HL-60 (cell line): ENCODE data around the gene APOL2.

Experiments
- DNase-seq, 2 experiments: peaks; one replicate each; pipeline ENCODE4 v3.0.0-alpha.2; 2010 to 2020; ENCODE audit warnings: low read depth in 1 of 2, low spot score in 1 of 2
- H3K27ac ChIP-seq: fragments of 250-450 bp; sonication (Bioruptor Pico); replicated peaks from 2 replicates; pipeline ENCODE4 v1.5.1; 2020; ENCODE audit warnings: mild to moderate bottlenecking, moderate library complexity
- H3K27me3 ChIP-seq: fragments of 250-450 bp; sonication (Bioruptor Pico); 2 replicates; pipeline ENCODE4 v1.5.1; 2021; ENCODE audit warnings: mild to moderate bottlenecking, moderate library complexity; ENCODE audit not compliant: insufficient read depth, poor library complexity, severe bottlenecking
- H3K4me3 ChIP-seq: replicated peaks from 2 replicates; pipeline ENCODE4 v1.5.1; 2011; ENCODE audit warnings: mild to moderate bottlenecking, control low read depth, low read length; ENCODE audit not compliant: insufficient read depth
- GABPA ChIP-seq: IDR thresholded peaks from 2 replicates; pipeline ENCODE4 v1.6.1; 2012; ENCODE audit warnings: low read depth
- POLR2AphosphoS5 ChIP-seq: IDR thresholded peaks from 2 replicates; pipeline ENCODE4 v1.6.1; 2012; ENCODE audit warnings: low read depth
- SPI1 ChIP-seq: IDR thresholded peaks from 2 replicates; pipeline ENCODE4 v1.6.1; 2012; ENCODE audit warnings: low read depth, mild to moderate bottlenecking, borderline replicate concordance
- TF ChIP-seq, protein P1 (sequence below): IDR thresholded peaks from one replicate; pipeline ENCODE4 v1.5.1; 2011; ENCODE audit warnings: low read length, control low read depth, inconsistent platforms; ENCODE audit not compliant: insufficient read depth
- TF ChIP-seq, protein P2 (sequence below): IDR thresholded peaks from 2 replicates; pipeline ENCODE4 v1.6.1; 2012; ENCODE audit warnings: low read depth; ENCODE audit not compliant: insufficient replicate concordance

Gene APOL2

DNA sequence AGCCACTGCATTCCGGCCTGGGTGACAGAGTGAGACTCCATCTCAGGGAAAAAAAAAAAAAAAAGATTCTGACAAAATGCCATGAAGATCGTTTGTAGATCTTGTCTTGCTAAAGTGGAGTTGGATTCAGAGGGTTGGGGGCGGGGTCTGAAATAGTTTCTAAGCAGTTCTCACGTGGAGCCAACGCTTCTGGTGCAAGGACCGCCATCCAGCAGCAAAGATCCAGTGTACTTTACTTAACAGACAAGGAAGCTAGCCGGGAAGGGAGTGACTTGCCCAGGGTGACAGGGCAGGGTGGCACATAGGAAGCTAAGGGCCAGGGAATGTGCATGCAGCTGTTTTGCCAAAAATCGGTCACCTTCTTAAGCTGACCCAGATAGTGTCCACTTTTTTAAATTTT lies 41.1 kb upstream of the APOL2 start:
- no peak overlapping the region for H3K4me3 ChIP-seq
- TF ChIP-seq POLR2AphosphoS5 (no peak), GABPA (no peak), SPI1 (no peak)
- TF ChIP-seq, protein P1, sequence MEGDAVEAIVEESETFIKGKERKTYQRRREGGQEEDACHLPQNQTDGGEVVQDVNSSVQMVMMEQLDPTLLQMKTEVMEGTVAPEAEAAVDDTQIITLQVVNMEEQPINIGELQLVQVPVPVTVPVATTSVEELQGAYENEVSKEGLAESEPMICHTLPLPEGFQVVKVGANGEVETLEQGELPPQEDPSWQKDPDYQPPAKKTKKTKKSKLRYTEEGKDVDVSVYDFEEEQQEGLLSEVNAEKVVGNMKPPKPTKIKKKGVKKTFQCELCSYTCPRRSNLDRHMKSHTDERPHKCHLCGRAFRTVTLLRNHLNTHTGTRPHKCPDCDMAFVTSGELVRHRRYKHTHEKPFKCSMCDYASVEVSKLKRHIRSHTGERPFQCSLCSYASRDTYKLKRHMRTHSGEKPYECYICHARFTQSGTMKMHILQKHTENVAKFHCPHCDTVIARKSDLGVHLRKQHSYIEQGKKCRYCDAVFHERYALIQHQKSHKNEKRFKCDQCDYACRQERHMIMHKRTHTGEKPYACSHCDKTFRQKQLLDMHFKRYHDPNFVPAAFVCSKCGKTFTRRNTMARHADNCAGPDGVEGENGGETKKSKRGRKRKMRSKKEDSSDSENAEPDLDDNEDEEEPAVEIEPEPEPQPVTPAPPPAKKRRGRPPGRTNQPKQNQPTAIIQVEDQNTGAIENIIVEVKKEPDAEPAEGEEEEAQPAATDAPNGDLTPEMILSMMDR = no peak
- TF ChIP-seq, protein P2, sequence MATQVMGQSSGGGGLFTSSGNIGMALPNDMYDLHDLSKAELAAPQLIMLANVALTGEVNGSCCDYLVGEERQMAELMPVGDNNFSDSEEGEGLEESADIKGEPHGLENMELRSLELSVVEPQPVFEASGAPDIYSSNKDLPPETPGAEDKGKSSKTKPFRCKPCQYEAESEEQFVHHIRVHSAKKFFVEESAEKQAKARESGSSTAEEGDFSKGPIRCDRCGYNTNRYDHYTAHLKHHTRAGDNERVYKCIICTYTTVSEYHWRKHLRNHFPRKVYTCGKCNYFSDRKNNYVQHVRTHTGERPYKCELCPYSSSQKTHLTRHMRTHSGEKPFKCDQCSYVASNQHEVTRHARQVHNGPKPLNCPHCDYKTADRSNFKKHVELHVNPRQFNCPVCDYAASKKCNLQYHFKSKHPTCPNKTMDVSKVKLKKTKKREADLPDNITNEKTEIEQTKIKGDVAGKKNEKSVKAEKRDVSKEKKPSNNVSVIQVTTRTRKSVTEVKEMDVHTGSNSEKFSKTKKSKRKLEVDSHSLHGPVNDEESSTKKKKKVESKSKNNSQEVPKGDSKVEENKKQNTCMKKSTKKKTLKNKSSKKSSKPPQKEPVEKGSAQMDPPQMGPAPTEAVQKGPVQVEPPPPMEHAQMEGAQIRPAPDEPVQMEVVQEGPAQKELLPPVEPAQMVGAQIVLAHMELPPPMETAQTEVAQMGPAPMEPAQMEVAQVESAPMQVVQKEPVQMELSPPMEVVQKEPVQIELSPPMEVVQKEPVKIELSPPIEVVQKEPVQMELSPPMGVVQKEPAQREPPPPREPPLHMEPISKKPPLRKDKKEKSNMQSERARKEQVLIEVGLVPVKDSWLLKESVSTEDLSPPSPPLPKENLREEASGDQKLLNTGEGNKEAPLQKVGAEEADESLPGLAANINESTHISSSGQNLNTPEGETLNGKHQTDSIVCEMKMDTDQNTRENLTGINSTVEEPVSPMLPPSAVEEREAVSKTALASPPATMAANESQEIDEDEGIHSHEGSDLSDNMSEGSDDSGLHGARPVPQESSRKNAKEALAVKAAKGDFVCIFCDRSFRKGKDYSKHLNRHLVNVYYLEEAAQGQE = no peak
- DNase-seq = no peak
- no peak overlapping the region for H3K27ac ChIP-seq
- no peaks in the 10 kb centered on the region for H3K27me3 ChIP-seq

DNA sequence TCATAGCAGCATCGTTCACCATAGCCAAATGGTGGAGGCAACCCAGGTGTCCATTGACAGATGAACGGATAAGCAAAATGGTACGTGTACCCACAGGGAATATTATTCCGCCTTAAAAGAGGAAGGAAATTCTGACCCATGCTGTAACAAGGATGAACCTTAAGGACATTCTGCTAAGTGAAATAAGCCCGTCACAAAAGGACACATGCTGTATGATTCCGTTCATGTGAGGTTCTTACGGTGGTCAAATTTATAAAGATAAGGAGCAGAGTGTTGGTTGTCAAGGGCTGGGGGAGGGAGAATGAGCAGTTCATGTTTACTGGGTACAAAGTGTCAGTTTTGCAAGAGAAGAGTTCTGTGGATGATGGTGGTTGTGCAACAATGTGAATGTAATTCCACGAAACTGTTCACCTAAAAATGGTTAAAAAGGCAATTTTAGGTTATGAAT lies 39.9 kb upstream of the APOL2 start:
- Histone ChIP-seq H3K27ac (peak overlapping the region; percentile 48; the same call in 1 of the 2 replicates), H3K4me3 (no peak overlapping the region), H3K27me3 (no peaks in the 10 kb centered on the region)
- DNase-seq = peak in 1 of 2 experiments; percentile 57
- TF ChIP-seq, protein P1 = no peak
- TF ChIP-seq GABPA = no peak
- TF ChIP-seq, protein P2 = no peak
- TF ChIP-seq SPI1 = no peak
- no peak; the same call in 1 of the 2 replicates for TF ChIP-seq POLR2AphosphoS5

DNA sequence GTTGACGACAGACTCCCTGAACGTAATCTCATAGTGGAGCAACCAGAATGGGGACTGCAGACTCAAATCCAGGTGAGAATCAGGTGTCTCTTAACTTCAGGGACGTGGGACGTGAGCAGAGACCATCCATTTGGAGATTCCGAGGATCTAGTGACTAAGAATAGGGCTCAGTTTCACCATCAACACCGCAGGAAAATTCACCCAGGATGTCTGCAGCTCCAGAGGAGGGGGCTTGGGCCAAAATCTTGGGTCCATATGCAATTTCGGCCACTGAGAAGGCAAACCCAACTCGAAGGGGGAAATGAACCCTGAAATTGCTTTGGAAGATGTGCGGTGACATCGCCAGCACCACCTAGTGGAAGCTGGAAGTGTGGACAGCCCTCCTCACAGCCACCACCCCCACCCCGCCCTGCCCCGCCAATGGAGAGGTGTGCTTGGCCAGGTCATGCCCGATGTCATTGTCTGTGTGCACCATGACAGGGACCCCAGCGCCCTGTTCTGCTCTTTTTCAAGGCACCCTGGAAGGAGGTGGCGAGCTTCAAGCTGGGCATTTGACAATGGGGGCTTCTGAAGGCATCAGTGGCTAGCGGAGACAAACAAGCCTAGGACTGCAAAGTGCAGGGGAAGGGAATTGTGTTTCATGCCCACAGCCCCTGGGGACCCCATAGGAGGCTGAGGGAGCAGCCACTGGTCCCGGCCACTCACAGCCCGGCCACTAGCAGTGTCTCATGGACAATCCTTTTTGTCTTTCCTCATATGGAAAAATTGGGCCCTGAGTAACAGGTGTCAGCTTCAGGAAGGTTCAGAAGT lies 38.4 kb upstream of the APOL2 start:
- Histone ChIP-seq H3K27ac (no peak overlapping the region), H3K4me3 (no peak overlapping the region), H3K27me3 (no peaks in the 10 kb centered on the region)
- TF ChIP-seq POLR2AphosphoS5 (no peak), GABPA (no peak), SPI1 (no peak)
- TF ChIP-seq, protein P2 = no peak
- TF ChIP-seq, protein P1 = peak; percentile 82
- peak in 1 of 2 experiments; percentile 58 for DNase-seq
